H1 (cell line): ENCODE measurements around the gene AGRN. TPM values are rescaled to one million over a fixed set of nuclear protein-coding genes. Genes with fewer than 3 reads are reported as not detected.

ENCODE experiments used
- ASH2L ChIP-seq: fragments of 200-600, 300-600 bp; sonication (generic); IDR thresholded peaks from one replicate; pipeline ENCODE4 v1.7.1; 2017; ENCODE audit warnings: low read length
- BACH1 ChIP-seq: IDR thresholded peaks from 2 replicates; pipeline ENCODE4 v1.6.1; 2012; ENCODE audit warnings: low read length, improper control_type of control experiment
- CHD1 ChIP-seq: IDR thresholded peaks from 2 replicates; pipeline ENCODE4 v1.6.1; 2012; ENCODE audit warnings: low read depth, low read length, improper control_type of control experiment
- CREB1 ChIP-seq: IDR thresholded peaks from 2 replicates; pipeline ENCODE4 v1.6.1; 2012; ENCODE audit warnings: inconsistent platforms
- JUN ChIP-seq: IDR thresholded peaks from 2 replicates; pipeline ENCODE4 v1.6.1; 2011; ENCODE audit warnings: low read depth, mild to moderate bottlenecking, improper control_type of control experiment, low read length
- KDM4A ChIP-seq: IDR thresholded peaks from one replicate; pipeline ENCODE4 v1.7.1; 2012; ENCODE audit warnings: low read depth, mild to moderate bottlenecking, moderate library complexity, low read length, inconsistent platforms; ENCODE audit not compliant: severe bottlenecking
- NANOG ChIP-seq: IDR thresholded peaks from 2 replicates; pipeline ENCODE4 v1.6.1; 2011; ENCODE audit warnings: low read length, low read depth, mild to moderate bottlenecking, inconsistent platforms; ENCODE audit not compliant: insufficient read depth, poor library complexity, severe bottlenecking
- NRF1 ChIP-seq: IDR thresholded peaks from 2 replicates; pipeline ENCODE4 v1.6.1; 2011; ENCODE audit warnings: mild to moderate bottlenecking, low read depth, low read length, improper control_type of control experiment
- PHF8 ChIP-seq: fragments of 200-600 bp; sonication (generic); conservative IDR thresholded peaks from 2 replicates; pipeline ENCODE4 v1.7.1; 2012; ENCODE audit warnings: low read depth, mild to moderate bottlenecking, inconsistent platforms, low read length, moderate library complexity
- POLR2AphosphoS5 ChIP-seq: IDR thresholded peaks from 2 replicates; pipeline ENCODE4 v1.6.1; 2011; ENCODE audit warnings: low read depth, low read length
- SAP30 ChIP-seq: fragments of 300-600 bp; sonication (generic); IDR thresholded peaks from 2 replicates; pipeline ENCODE4 v1.7.1; 2012; ENCODE audit warnings: low read length, moderate library complexity, mild to moderate bottlenecking, inconsistent platforms; ENCODE audit not compliant: insufficient read depth, insufficient replicate concordance
- SRF ChIP-seq: IDR thresholded peaks from 2 replicates; pipeline ENCODE4 v1.6.1; 2011; ENCODE audit warnings: mild to moderate bottlenecking, low read depth, low read length, moderate library complexity
- TAF1 ChIP-seq: IDR thresholded peaks from 2 replicates; pipeline ENCODE4 v1.6.1; 2011; ENCODE audit warnings: mild to moderate bottlenecking, low read depth, low read length
- polyA plus RNA-seq, 7 experiments: library from polyadenylated mRNA; depleted of rRNA in 3 of 7; stranded (reverse) in 5 of 7; unstranded in 2 of 7; fragments of >200 nt in 5 of 7; fragments of 200-250 nt in 2 of 7; gene quantifications; 1 replicate in 5 of 7; 2 replicates in 1 of 7; 4 replicates in 1 of 7; pipeline versions ENCODE4 v1.2.1 to v1.2.3, GENCODE V29; 2011 to 2013; ENCODE audit warnings: missing spikeins in 2 of 7, mixed read lengths in 2 of 7
- total RNA-seq: library from RNA; stranded (reverse); fragmentation: NEBNext Ultra II Directional; extraction: Animal tissue kit (Norgen Biotek cat#: 25700); gene quantifications from 2 replicates; pipeline ENCODE4 v1.2.1, GENCODE V29; 2021

AGRN gene
- total and polyA plus RNA-seq, 2 of the 8 experiments (the other 6 are each of a cell fraction or from before 2014, with no cell fraction given) = 52.3 to 155 TPM

- peak; percentile 57 for TF ChIP-seq KDM4A
- TF ChIP-seq POLR2AphosphoS5 = peak; percentile 23; the same call in 1 of the 2 replicates
- no peak for TF ChIP-seq BACH1
- no peak for TF ChIP-seq CHD1
- peak; percentile 55; the same call in 1 of the 2 replicates for TF ChIP-seq TAF1
- peak; percentile 31 for TF ChIP-seq SAP30
- TF ChIP-seq NANOG = no peak
- peak; percentile 61; the same call in 1 of the 2 replicates for TF ChIP-seq CREB1
- peak; percentile 81 for TF ChIP-seq SRF
- no peak for TF ChIP-seq JUN
- TF ChIP-seq ASH2L = peak; percentile 73
- TF ChIP-seq NRF1 = peak; percentile 11; the same call in 1 of the 2 replicates
- peak; percentile 51; the same call in 1 of the 2 replicates for TF ChIP-seq PHF8
- TF ChIP-seq, all 59 proteins: peak for 16
Measured at GRCh38 chr1:1013105-1013921, 6.6 kb upstream of the AGRN start, which contains the start of gene ISG15 (continued).
